Endothelial cell of umbilical vein (primary cell): ENCODE data around the gene BIRC6.

Source experiments
- EZH2 ChIP-seq: IDR thresholded peaks from 2 replicates; pipeline ENCODE4 v1.6.1; 2012; ENCODE audit warnings: borderline replicate concordance, low read depth, mild to moderate bottlenecking, moderate library complexity, low read length, inconsistent platforms; ENCODE audit not compliant: severe bottlenecking
- FOS ChIP-seq: IDR thresholded peaks from 2 replicates; pipeline ENCODE4 v1.6.1; 2011; ENCODE audit warnings: mild to moderate bottlenecking, low read length, moderate library complexity, borderline replicate concordance; ENCODE audit not compliant: insufficient read depth
- GATA2 ChIP-seq: IDR thresholded peaks from 2 replicates; pipeline ENCODE4 v1.7.0; 2011; ENCODE audit warnings: low read depth, mild to moderate bottlenecking, moderate library complexity, mixed read lengths, low read length; ENCODE audit not compliant: insufficient read length, insufficient read depth
- JUN ChIP-seq: IDR thresholded peaks from 2 replicates; pipeline ENCODE4 v1.6.1; 2011; ENCODE audit warnings: borderline replicate concordance, low read depth; ENCODE audit not compliant: insufficient read length, insufficient read depth
- MYC ChIP-seq: IDR thresholded peaks from one replicate; pipeline ENCODE4 v1.6.1; 2011; ENCODE audit warnings: mild to moderate bottlenecking, low read depth, low read length
- POLR2A ChIP-seq: IDR thresholded peaks from 2 replicates; pipeline ENCODE4 v1.6.1; 2012; ENCODE audit warnings: low read depth, mild to moderate bottlenecking, control low read depth, low read length
- POLR2AphosphoS5 ChIP-seq: IDR thresholded peaks from 2 replicates; pipeline ENCODE4 v1.6.1; 2012; ENCODE audit warnings: low read depth, mild to moderate bottlenecking, control low read depth, low read length, moderate library complexity; ENCODE audit not compliant: insufficient read depth
- TF ChIP-seq, protein P1 (sequence below), 2 donors: IDR thresholded peaks; 1 replicate in 1 of 2; 2 replicates in 1 of 2; pipeline ENCODE4 v1.5.1; 2011; ENCODE audit warnings: low read length in 2 of 2, mild to moderate bottlenecking in 2 of 2, moderate library complexity in 2 of 2, control low read depth in 1 of 2, inconsistent platforms in 1 of 2, low read depth in 1 of 2; ENCODE audit not compliant: insufficient read depth in 1 of 2; ENCODE audit errors: extremely low read depth in 1 of 2
- TF ChIP-seq, protein P2 (sequence below): IDR thresholded peaks from 2 replicates; pipeline ENCODE4 v1.6.1; 2011; ENCODE audit not compliant: insufficient read depth, insufficient read length

DNA sequence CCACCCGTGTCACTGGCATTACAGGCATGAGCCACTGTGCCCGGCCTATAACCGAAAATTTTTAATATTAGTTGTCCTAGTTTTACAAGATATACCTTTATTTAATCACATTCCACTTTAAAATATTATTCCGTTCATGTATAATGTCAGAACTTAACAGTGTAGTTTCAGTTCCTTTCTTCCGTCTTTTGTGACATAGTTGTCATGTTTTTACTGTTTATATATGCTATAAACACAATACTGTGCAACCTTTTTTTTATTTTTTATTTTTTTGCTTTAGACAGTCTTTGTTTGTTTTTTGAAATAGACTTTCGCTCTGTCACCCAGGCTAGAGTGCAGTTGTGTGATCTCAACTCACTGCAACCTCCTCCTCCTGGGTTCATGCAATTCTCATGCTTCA, 141.5 kb downstream of the BIRC6 start:
- TF ChIP-seq FOS: no peak
- no peak for TF ChIP-seq POLR2A
- no peak for TF ChIP-seq EZH2
- no peak for TF ChIP-seq POLR2AphosphoS5
- no peak for TF ChIP-seq GATA2
- TF ChIP-seq, protein P1, sequence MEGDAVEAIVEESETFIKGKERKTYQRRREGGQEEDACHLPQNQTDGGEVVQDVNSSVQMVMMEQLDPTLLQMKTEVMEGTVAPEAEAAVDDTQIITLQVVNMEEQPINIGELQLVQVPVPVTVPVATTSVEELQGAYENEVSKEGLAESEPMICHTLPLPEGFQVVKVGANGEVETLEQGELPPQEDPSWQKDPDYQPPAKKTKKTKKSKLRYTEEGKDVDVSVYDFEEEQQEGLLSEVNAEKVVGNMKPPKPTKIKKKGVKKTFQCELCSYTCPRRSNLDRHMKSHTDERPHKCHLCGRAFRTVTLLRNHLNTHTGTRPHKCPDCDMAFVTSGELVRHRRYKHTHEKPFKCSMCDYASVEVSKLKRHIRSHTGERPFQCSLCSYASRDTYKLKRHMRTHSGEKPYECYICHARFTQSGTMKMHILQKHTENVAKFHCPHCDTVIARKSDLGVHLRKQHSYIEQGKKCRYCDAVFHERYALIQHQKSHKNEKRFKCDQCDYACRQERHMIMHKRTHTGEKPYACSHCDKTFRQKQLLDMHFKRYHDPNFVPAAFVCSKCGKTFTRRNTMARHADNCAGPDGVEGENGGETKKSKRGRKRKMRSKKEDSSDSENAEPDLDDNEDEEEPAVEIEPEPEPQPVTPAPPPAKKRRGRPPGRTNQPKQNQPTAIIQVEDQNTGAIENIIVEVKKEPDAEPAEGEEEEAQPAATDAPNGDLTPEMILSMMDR (IDR thresholded peaks at IDR 0.05; ENCODE audit: extremely low read depth in 1 of 2, insufficient read depth in 1 of 2, low read depth in 1 of 2, low read length in 2 of 2): no peak
- no peak for TF ChIP-seq JUN
- TF ChIP-seq MYC: no peak
- TF ChIP-seq, protein P2, sequence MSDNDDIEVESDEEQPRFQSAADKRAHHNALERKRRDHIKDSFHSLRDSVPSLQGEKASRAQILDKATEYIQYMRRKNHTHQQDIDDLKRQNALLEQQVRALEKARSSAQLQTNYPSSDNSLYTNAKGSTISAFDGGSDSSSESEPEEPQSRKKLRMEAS: no peak
